ENCODE results near the gene GFRA4. TPM values are rescaled to one million over a fixed set of nuclear protein-coding genes. Genes with fewer than 3 reads are reported as not detected.
"Not testable (repeated sequence)": the region's sequence is repeated elsewhere in the genome, so short reads cannot be mapped to it uniquely, and the experiment has no call there.

GFRA4 gene
- total and polyA plus RNA-seq, 12 donors: not detected

- DNase-seq: peak in 1 of 7 donors; percentile 19
- intact Hi-C loops (cut with DNase I): no loop called here
- Histone ChIP-seq H3K4me1 (replicated peaks in 1 of 2) (no peaks in the 10 kb centered on the region), H3K4me3 (no peak overlapping the region), H3K27me3 (no peaks in the 10 kb centered on the region), H3K9me3 (replicated peaks in 1 of 3) (no peaks in the 10 kb centered on the region), H3K27ac (no peak overlapping the region), H3K36me3 (replicated peaks in 1 of 2) (peaks cover 0 to 6% of the 10 kb centered on the region in 2 donors)
- TF ChIP-seq CTCF (IDR thresholded peaks at IDR 0.05) (no peak), POLR2A (IDR thresholded peaks at IDR 0.05) (no peak)
- 51 to 84% (median 68%) methylated on average over 4 of the region's 4 CpGs for WGBS, 4 donors
These were observed 46.9 kb downstream of the GFRA4 start for GRCh38 chr20:3616250-3616649.

- DNase-seq; H3K36me3 ChIP-seq (replicated peaks in 1 of 2); H3K27ac ChIP-seq; H3K4me3 ChIP-seq; H3K4me1 ChIP-seq (replicated peaks in 1 of 2); H3K27me3 ChIP-seq; H3K9me3 ChIP-seq (replicated peaks in 1 of 3); intact Hi-C loops (cut with DNase I): not testable (repeated sequence)
- 94 to 98% (median 96%) methylated on average over 13 of the region's 13 CpGs for WGBS, 4 donors
These were observed 47.9 kb downstream of the GFRA4 start for GRCh38 chr20:3615171-3615840.

- Histone ChIP-seq H3K27me3 (no peaks in the 10 kb centered on the region), H3K9me3 (replicated peaks in 1 of 3) (no peaks in the 10 kb centered on the region), H3K27ac (no peak overlapping the region), H3K4me1 (replicated peaks in 1 of 2) (no peaks in the 10 kb centered on the region), H3K36me3 (replicated peaks in 1 of 2) (peaks cover 0 to 6% of the 10 kb centered on the region in 2 donors), H3K4me3 (no peak overlapping the region)
- no peak for DNase-seq
- TF ChIP-seq POLR2A (IDR thresholded peaks at IDR 0.05) (no peak), CTCF (IDR thresholded peaks at IDR 0.05) (no peak)
- intact Hi-C loops (cut with DNase I): no loop called here
- WGBS, 4 donors: 95 to 97% (median 96%) methylated on average over 5 of the region's 5 CpGs
These were observed 48.7 kb downstream of the GFRA4 start for GRCh38 chr20:3614466-3614865.

- DNase-seq: no peak
- H3K27me3 ChIP-seq: no peaks in the 10 kb centered on the region
- intact Hi-C loops (cut with DNase I): no loop called here
- H3K9me3 ChIP-seq (replicated peaks in 1 of 3): no peaks in the 10 kb centered on the region
- H3K4me1 ChIP-seq (replicated peaks in 1 of 2): no peaks in the 10 kb centered on the region
- H3K36me3 ChIP-seq (replicated peaks in 1 of 2): peaks cover 0 to 6% of the 10 kb centered on the region in 2 donors
- TF ChIP-seq POLR2A (IDR thresholded peaks at IDR 0.05) (no peak), CTCF (IDR thresholded peaks at IDR 0.05) (no peak)
- H3K27ac ChIP-seq: no peak overlapping the region
- WGBS, 4 donors: 89 to 95% (median 91%) methylated on average over 9 of the region's 9 CpGs
- no peak overlapping the region for H3K4me3 ChIP-seq
These were observed 49.3 kb downstream of the GFRA4 start for GRCh38 chr20:3613821-3614440.

Data from adrenal gland (tissue), 12 donors.